Stomach (tissue), 9 donors: ENCODE data around the gene FBRSL1. TPM values are rescaled to one million over a fixed set of nuclear protein-coding genes. Genes with fewer than 3 reads are reported as not detected.

Source experiments
- DNase-seq, 2 donors: peaks; one replicate each; pipeline versions ENCODE4 v3.0.0 to v3.0.0-alpha.2; 2013 to 2019
- H3K27ac ChIP-seq, 5 donors: fragments of 200-600 bp in 4 of 5; sonication (generic) in 4 of 5; one replicate each; pipeline ENCODE4 v1.5.1; 2013 to 2019; ENCODE audit warnings: mild to moderate bottlenecking in 1 of 5, moderate library complexity in 1 of 5
- H3K27me3 ChIP-seq, 3 donors: fragments of 200-600 bp; sonication (generic); one replicate each; pipeline ENCODE4 v1.5.1; 2017 to 2019; ENCODE audit warnings: mixed run types in 1 of 3
- H3K36me3 ChIP-seq, 4 donors: fragments of 200-600 bp; sonication (generic); 1 replicate in 3 of 4; 2 replicates in 1 of 4; pipeline ENCODE4 v1.5.1; 2016 to 2019
- H3K4me1 ChIP-seq, 4 donors: fragments of 200-600 bp; sonication (generic); one replicate each; pipeline ENCODE4 v1.5.1; 2016 to 2019
- H3K4me3 ChIP-seq, 4 donors: fragments of 200-600 bp; sonication (generic) in 3 of 4; one replicate each; pipeline ENCODE4 v1.5.1; 2016 to 2019; ENCODE audit warnings: mild to moderate bottlenecking in 1 of 4
- H3K9me3 ChIP-seq, 4 donors: fragments of 200-600 bp; sonication (generic); one replicate each; pipeline ENCODE4 v1.5.1; 2016 to 2019
- CTCF ChIP-seq, 7 experiments: fragments of 450-650 bp in 4 of 7; fragments of 200-600 bp in 3 of 7; sonication (generic) in 3 of 7; IDR thresholded peaks; one replicate each; pipeline ENCODE4 v1.5.1; 2016 to 2019; ENCODE audit warnings: antibody characterized with exemption in 7 of 7, control low read depth in 2 of 7, mild to moderate bottlenecking in 1 of 7
- EP300 ChIP-seq: sonication (generic); formaldehyde crosslinking; IDR thresholded peaks from one replicate; pipeline ENCODE4 v1.6.1; 2017; ENCODE audit warnings: antibody characterized with exemption
- POLR2A ChIP-seq, 4 donors: fragments of 450-650 bp; IDR thresholded peaks; one replicate each; pipeline ENCODE4 v1.6.1; 2016; ENCODE audit warnings: antibody characterized with exemption in 4 of 4, control low read depth in 2 of 4, mild to moderate bottlenecking in 1 of 4, moderate library complexity in 1 of 4
- POLR2AphosphoS5 ChIP-seq, 3 donors: sonication (generic); formaldehyde crosslinking; IDR thresholded peaks; one replicate each; pipeline ENCODE4 v1.6.1; 2016; ENCODE audit warnings: antibody characterized with exemption in 3 of 3
- whole genome bisulfite sequencing, 5 donors: extraction: QIAGEN DNeasy Blood & Tissue Kit in 3 of 5; methylation state at CpG; one replicate each; pipeline versions ENCODE4 v1.1.5 to v1.1.7; 2013 to 2018; 5-methylcytosine and 5-hydroxymethylcytosine counted together
- intact Hi-C: fragments of 100-400 bp; cut with DNase I; formaldehyde crosslinking; loops from one replicate; pipeline ENCODE4 v1.15.1; 2023; ENCODE audit warnings: low total_unique reads
- polyA plus RNA-seq, 3 donors: library from polyadenylated mRNA; stranded (reverse); fragments of 200-250 nt; gene quantifications; one replicate each; pipeline ENCODE4 v1.2.3, GENCODE V29; 2013
- total RNA-seq, 5 donors: library from RNA; depleted of rRNA; stranded (reverse); fragments of >200 nt; gene quantifications; one replicate each; pipeline versions ENCODE4 v1.1.0 to v1.2.3, GENCODE V29; 2014 to 2016
- donor health status: healthy with polysubstance abuse.
- donor health status: Bipolar disorder and iron deficiency.
- donor health status: healthy.

FBRSL1 gene
- total and polyA plus RNA-seq, 8 donors = 5.3 to 110 (median 15.7) TPM

- Histone ChIP-seq H3K27me3 (no peaks in the 10 kb centered on the region), H3K36me3 (peaks cover 0 to 40% (median 19%) of the 10 kb centered on the region in 4 donors), H3K27ac (no peak overlapping the region), H3K4me3 (no peak overlapping the region), H3K9me3 (no peaks in the 10 kb centered on the region), H3K4me1 (peaks cover 29 to 63% (median 55%) of the 10 kb centered on the region in 4 donors)
- peak in 1 of 2 donors; percentile 67 for DNase-seq
- TF ChIP-seq POLR2A (IDR thresholded peaks at IDR 0.05) (no peak), EP300 (no peak), POLR2AphosphoS5 (IDR thresholded peaks at IDR 0.05) (no peak), CTCF (IDR thresholded peaks at IDR 0.05) (no peak)
- WGBS, 5 donors = 51 to 69% (median 54%) methylated on average over 17 of the region's 17 CpGs
- intact Hi-C loops = loop anchor here (10.0 kb wide), 1 partner anchor 106 kb away; no protein-coding TSS in a partner anchor
Observed at GRCh38 chr12:132520421-132521199, 30.7 kb downstream of the FBRSL1 start.

GRCh38 chr12:132521200-132521580, 31.2 kb downstream of the FBRSL1 start:
- Histone ChIP-seq H3K36me3 (peaks cover 0 to 41% (median 24%) of the 10 kb centered on the region in 4 donors), H3K4me3 (no peak overlapping the region), H3K4me1 (peaks cover 29 to 63% (median 56%) of the 10 kb centered on the region in 4 donors), H3K27me3 (no peaks in the 10 kb centered on the region), H3K9me3 (no peaks in the 10 kb centered on the region), H3K27ac (no peak overlapping the region)
- WGBS, 5 donors = 69 to 89% (median 81%) methylated on average over 4 to 15 of the region's 15 CpGs
- intact Hi-C loops = loop anchor here (10.0 kb wide), 1 partner anchor 106 kb away; no protein-coding TSS in a partner anchor
- TF ChIP-seq POLR2AphosphoS5 (IDR thresholded peaks at IDR 0.05) = no peak
- no peak for TF ChIP-seq EP300
- TF ChIP-seq POLR2A (IDR thresholded peaks at IDR 0.05) = no peak
- TF ChIP-seq CTCF (IDR thresholded peaks at IDR 0.05) = no peak
- peak in 1 of 2 donors; percentile 53 for DNase-seq

- no peaks in the 10 kb centered on the region for H3K9me3 ChIP-seq
- H3K4me1 ChIP-seq = peaks cover 29 to 63% (median 56%) of the 10 kb centered on the region in 4 donors
- peaks cover 0 to 41% (median 26%) of the 10 kb centered on the region in 4 donors for H3K36me3 ChIP-seq
- TF ChIP-seq POLR2AphosphoS5 (IDR thresholded peaks at IDR 0.05) (no peak), CTCF (IDR thresholded peaks at IDR 0.05) (no peak), POLR2A (IDR thresholded peaks at IDR 0.05) (no peak), EP300 (no peak)
- no peaks in the 10 kb centered on the region for H3K27me3 ChIP-seq
- peak in 1 of 2 donors; percentile 63 for DNase-seq
- no peak overlapping the region for H3K27ac ChIP-seq
- WGBS, 5 donors = 79 to 85% (median 83%) methylated on average over 20 to 27 of the region's 27 CpGs
- intact Hi-C loops = loop anchor here (10.0 kb wide), 1 partner anchor 107 kb away; no protein-coding TSS in a partner anchor
- no peak overlapping the region for H3K4me3 ChIP-seq
Observed at GRCh38 chr12:132521712-132522292, 31.9 kb downstream of the FBRSL1 start.

GRCh38 chr12:132522592-132523380, 32.8 kb downstream of the FBRSL1 start:
- TF ChIP-seq EP300 (no peak), POLR2A (IDR thresholded peaks at IDR 0.05) (no peak), POLR2AphosphoS5 (IDR thresholded peaks at IDR 0.05) (no peak), CTCF (IDR thresholded peaks at IDR 0.05) (no peak)
- no peaks in the 10 kb centered on the region for H3K9me3 ChIP-seq
- H3K27ac ChIP-seq = peak overlapping the region in 1 of 5 donors; percentile 26
- WGBS, 5 donors = 63 to 76% (median 70%) methylated on average over 16 to 25 of the region's 25 CpGs
- intact Hi-C loops = loop anchor here (10.0 kb wide), 1 partner anchor 108 kb away; no protein-coding TSS in a partner anchor
- H3K36me3 ChIP-seq = peaks cover 0 to 37% (median 26%) of the 10 kb centered on the region in 4 donors
- no peaks in the 10 kb centered on the region for H3K27me3 ChIP-seq
- H3K4me1 ChIP-seq = peaks cover 29 to 58% (median 54%) of the 10 kb centered on the region in 4 donors
- H3K4me3 ChIP-seq = no peak overlapping the region
- peak in 1 of 2 donors; percentile 70 for DNase-seq
